Keratinocyte (primary cell): Measurements from ENCODE around the gene NGRN. TPM values are rescaled to one million over a fixed set of nuclear protein-coding genes. Genes with fewer than 3 reads are reported as not detected.

Experiments
- DNase-seq: peaks from one replicate; pipeline ENCODE4 v3.0.0-alpha.2; 2011; ENCODE audit warnings: low read depth, missing footprints, low spot score
- FAIRE-seq: peaks from 2 replicates; lab custom pipeline; 2011; peaks lifted over from hg19 to GRCh38; lab: Jason Lieb, UNC
- H2AFZ ChIP-seq: 2 replicates; pipeline ENCODE4 v1.6.0; 2012; ENCODE audit warnings: low read length, control low read depth, inconsistent platforms; ENCODE audit not compliant: control insufficient read depth
- H3K27ac ChIP-seq: 2 replicates; pipeline ENCODE4 v1.5.1; 2011; ENCODE audit warnings: low read length; ENCODE audit not compliant: control insufficient read depth, insufficient read depth
- H3K27me3 ChIP-seq: 3 replicates; pipeline ENCODE4 v1.6.0; 2011; ENCODE audit warnings: low read length; ENCODE audit not compliant: control insufficient read depth, insufficient read depth; ENCODE audit errors: extremely low read depth
- H3K36me3 ChIP-seq, 2 experiments: 2 replicates in 1 of 2; 3 replicates in 1 of 2; pipeline ENCODE4 v1.5.1; 2011; ENCODE audit warnings: low read length in 2 of 2, mild to moderate bottlenecking in 1 of 2; ENCODE audit not compliant: control insufficient read depth in 2 of 2, insufficient read depth in 2 of 2; ENCODE audit errors: extremely low read depth in 1 of 2
- H3K4me1 ChIP-seq: 3 replicates; pipeline ENCODE4 v1.5.1; 2011; ENCODE audit warnings: low read length; ENCODE audit not compliant: control insufficient read depth, insufficient read depth; ENCODE audit errors: extremely low read depth
- H3K4me2 ChIP-seq: 3 replicates; pipeline ENCODE4 v1.6.0; 2011; ENCODE audit warnings: low read depth, low read length; ENCODE audit not compliant: control insufficient read depth, insufficient read depth; ENCODE audit errors: extremely low read depth
- H3K4me3 ChIP-seq, 3 experiments: fragments of 200-600 bp in 1 of 3; sonication (generic) in 1 of 3; 2 replicates in 2 of 3; 3 replicates in 1 of 3; pipeline ENCODE4 v1.5.1; 2011 to 2016; ENCODE audit warnings: low read length in 3 of 3, mild to moderate bottlenecking in 3 of 3, control low read depth in 2 of 3, inconsistent platforms in 1 of 3, low read depth in 1 of 3, mixed read lengths in 1 of 3, mixed run types in 1 of 3, moderate library complexity in 1 of 3; ENCODE audit not compliant: control insufficient read depth in 2 of 3, insufficient read depth in 2 of 3; ENCODE audit errors: extremely low read depth in 1 of 3
- H3K79me2 ChIP-seq: 2 replicates; pipeline ENCODE4 v1.6.0; 2012; ENCODE audit warnings: low read length; ENCODE audit not compliant: control insufficient read depth, insufficient read depth
- H3K9ac ChIP-seq: 3 replicates; pipeline ENCODE4 v1.6.0; 2011; ENCODE audit warnings: low read length; ENCODE audit not compliant: control insufficient read depth, insufficient read depth; ENCODE audit errors: extremely low read depth
- H3K9me1 ChIP-seq: 3 replicates; pipeline ENCODE4 v1.6.0; 2011; ENCODE audit warnings: low read length; ENCODE audit not compliant: control insufficient read depth, insufficient read depth; ENCODE audit errors: extremely low read depth
- H3K9me3 ChIP-seq: 2 replicates; pipeline ENCODE4 v1.5.1; 2012; ENCODE audit warnings: low read depth, low read length; ENCODE audit not compliant: control insufficient read depth
- H4K20me1 ChIP-seq: 3 replicates; pipeline ENCODE4 v1.6.0; 2011; ENCODE audit warnings: low read length; ENCODE audit not compliant: control insufficient read depth, insufficient read depth; ENCODE audit errors: extremely low read depth
- CTCF ChIP-seq, 3 experiments: IDR thresholded peaks in 1 of 3; conservative IDR thresholded peaks in 1 of 3; optimal IDR thresholded peaks in 1 of 3; 2 replicates in 2 of 3; 3 replicates in 1 of 3; pipeline versions ENCODE3 to v1.5.1; 2011; ENCODE audit warnings: low read length in 3 of 3, mild to moderate bottlenecking in 3 of 3, moderate library complexity in 2 of 3, control low read depth in 1 of 3, inconsistent platforms in 1 of 3; ENCODE audit not compliant: insufficient read depth in 2 of 3; ENCODE audit errors: extremely low read depth in 1 of 3
- EZH2 ChIP-seq: IDR thresholded peaks from one replicate; pipeline ENCODE4 v1.6.1; 2012; ENCODE audit warnings: inconsistent platforms, mild to moderate bottlenecking, low read length, moderate library complexity
- dilution Hi-C: fragments of 300-500 bp; cut with MboI; formaldehyde crosslinking; loops from one replicate; pipeline ENCODE4 v1.7.0; 2020; ENCODE audit warnings: low sequenced_read_pairs; ENCODE audit not compliant: extremely low pct_ligation_motif_present
- polyA plus RNA-seq, 5 experiments: library from polyadenylated mRNA; depleted of rRNA in 3 of 5; stranded (reverse) in 3 of 5; stranded (forward) in 1 of 5; unstranded in 1 of 5; fragments of >200 nt; gene quantifications; 1 replicate in 1 of 5; 2 replicates in 3 of 5; 3 replicates in 1 of 5; pipeline versions ENCODE4 v1.2.1 to v1.2.3, GENCODE V29; 2011 to 2012; ENCODE audit warnings: missing spikeins in 2 of 5, low read depth in 1 of 5, low replicate concordance in 1 of 5

NGRN gene
- polyA plus RNA-seq, 1 donor (not counting 4 experiments of a cell fraction or from before 2014, with no cell fraction given) = 54.9 TPM

- no peak overlapping the region for H3K27ac ChIP-seq
- H3K4me1 ChIP-seq = peaks cover 25% of the 10 kb centered on the region
- H3K79me2 ChIP-seq = peaks cover 16% of the 10 kb centered on the region
- dilution Hi-C loops = no loop called here
- peaks cover 2% of the 10 kb centered on the region for H3K9me1 ChIP-seq
- peaks cover 3% of the 10 kb centered on the region for H4K20me1 ChIP-seq
- H3K9ac ChIP-seq = no peak overlapping the region
- FAIRE-seq (no peak), DNase-seq (no peak)
- H3K4me3 ChIP-seq = no peak overlapping the region
- no peaks in the 10 kb centered on the region for H3K27me3 ChIP-seq
- peaks cover 25 to 44% of the 10 kb centered on the region in 2 experiments for H3K36me3 ChIP-seq
- TF ChIP-seq CTCF (optimal IDR thresholded peaks at IDR 0.05 in 1 of 3, IDR thresholded peaks at IDR 0.05 in 1 of 3, conservative IDR thresholded peaks at IDR 0.05 in 1 of 3; ENCODE audit: extremely low read depth in 1 of 3, insufficient read depth in 2 of 3, low read length in 3 of 3) (no peak), EZH2 (no peak)
- H2AFZ ChIP-seq = no peak overlapping the region
- no peaks in the 10 kb centered on the region for H3K9me3 ChIP-seq
- H3K4me2 ChIP-seq = peak overlapping the region; percentile 10
These were observed 34.9 kb upstream of the NGRN start for GRCh38 chr15:90230610-90231009.

GRCh38 chr15:90231028-90232017 is 34.1 kb upstream of the NGRN start:
- peaks cover 22 to 37% of the 10 kb centered on the region in 2 experiments for H3K36me3 ChIP-seq
- no peaks in the 10 kb centered on the region for H3K27me3 ChIP-seq
- H3K4me2 ChIP-seq = no peak overlapping the region
- peaks cover 25% of the 10 kb centered on the region for H3K4me1 ChIP-seq
- H3K79me2 ChIP-seq = peaks cover 16% of the 10 kb centered on the region
- H3K9ac ChIP-seq = no peak overlapping the region
- FAIRE-seq = no peak
- no peak for DNase-seq
- no peak overlapping the region for H3K4me3 ChIP-seq
- H4K20me1 ChIP-seq = peaks cover 3% of the 10 kb centered on the region
- dilution Hi-C loops = no loop called here
- no peaks in the 10 kb centered on the region for H3K9me3 ChIP-seq
- H3K27ac ChIP-seq = peak overlapping the region; percentile 4
- H2AFZ ChIP-seq = no peak overlapping the region
- no peaks in the 10 kb centered on the region for H3K9me1 ChIP-seq
- TF ChIP-seq EZH2 = no peak
- no peak for TF ChIP-seq CTCF (optimal IDR thresholded peaks at IDR 0.05 in 1 of 3, IDR thresholded peaks at IDR 0.05 in 1 of 3, conservative IDR thresholded peaks at IDR 0.05 in 1 of 3; ENCODE audit: extremely low read depth in 1 of 3, insufficient read depth in 2 of 3, low read length in 3 of 3)
